Measurements from ENCODE around the gene RNF215.
A peak's percentile ranks its signal among the peaks of the same experiment; 100 is the strongest.
"Not testable (repeated sequence)": the region's sequence is repeated elsewhere in the genome, so short reads cannot be mapped to it uniquely, and the experiment has no call there.

Gene RNF215

DNA sequence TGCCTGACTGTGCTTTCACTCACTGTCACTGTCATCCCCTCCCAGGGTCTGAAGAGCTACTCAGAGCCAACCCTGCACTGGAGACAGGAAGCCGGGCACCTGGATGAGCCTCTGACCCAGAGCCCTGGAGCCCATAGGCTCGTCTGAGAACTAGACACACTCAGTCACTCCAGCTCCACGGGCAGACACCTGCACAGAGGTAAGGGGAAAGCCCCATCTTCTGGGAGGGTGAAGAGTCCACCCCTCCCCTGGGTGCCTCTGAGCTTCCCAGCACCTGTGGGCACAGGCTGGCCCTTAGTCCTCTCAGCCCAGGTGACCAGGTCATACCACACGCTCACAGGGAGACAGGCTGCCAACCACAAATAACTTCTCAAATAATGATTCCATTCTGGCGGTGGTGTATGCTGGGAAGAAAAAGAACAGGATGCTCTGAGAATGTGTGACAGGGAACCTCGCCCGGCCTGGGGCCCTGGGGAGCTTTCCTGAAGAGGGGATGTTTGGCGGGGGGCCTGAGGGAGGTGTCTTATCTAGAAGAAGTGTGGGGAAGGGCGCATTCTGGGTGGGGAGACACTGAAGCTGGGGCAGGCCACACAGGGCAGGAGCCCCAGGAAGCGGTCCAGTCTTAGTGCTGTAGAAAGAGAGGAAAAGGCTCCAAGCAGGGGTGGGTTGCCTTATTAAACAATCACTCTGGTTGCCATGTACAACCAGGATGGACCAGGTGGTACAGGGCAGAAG, 25.1 kb downstream of the RNF215 start:
- no peak for DNase-seq (ENCODE audit: low spot score)

GRCh38 chr22:30358541-30358940, 28.7 kb downstream of the RNF215 start:
- DNase-seq (ENCODE audit: low spot score) = no peak

DNA sequence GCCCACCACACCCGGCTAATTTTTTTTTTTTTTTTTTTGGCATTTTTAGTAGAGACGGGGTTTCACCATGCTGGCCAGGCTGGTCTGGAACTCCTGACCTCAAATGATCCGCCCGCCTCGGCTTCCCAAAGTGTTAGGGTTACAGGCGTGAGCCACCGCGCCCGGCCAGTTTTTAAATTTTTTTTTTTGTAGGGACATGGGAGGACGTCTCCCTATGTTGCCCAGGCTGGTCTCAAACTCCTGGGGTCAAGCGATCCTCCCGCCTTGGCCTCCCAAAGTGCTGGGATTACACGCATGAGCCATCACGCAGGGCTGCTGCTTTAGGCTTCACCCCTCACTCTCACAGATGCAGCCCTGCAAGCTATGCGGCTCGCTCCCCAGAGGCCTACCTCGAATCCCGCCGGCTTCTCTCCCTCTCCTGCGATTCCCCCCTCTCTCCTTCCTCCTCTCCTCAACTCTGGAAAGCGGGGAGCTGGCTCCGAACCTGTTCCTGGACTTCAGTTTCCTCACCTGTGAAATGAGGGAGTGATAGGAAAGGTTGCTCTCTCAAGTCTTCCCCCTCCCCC, 29.5 kb downstream of the RNF215 start:
- no peak for DNase-seq (ENCODE audit: low spot score)

GRCh38 chr22:30357236-30357570, 30.0 kb downstream of the RNF215 start:
- DNase-seq (ENCODE audit: low spot score) = no peak

- DNase-seq (ENCODE audit: low spot score) = peak; percentile 85
Observed at GRCh38 chr22:30356449-30357235, 30.6 kb downstream of the RNF215 start, which contains the start of the genes CCDC157 and SF3A1. Gene CCDC157 (plus strand): TSS chr22:30357007. CDS start chr22:30366001, 8,994 bp downstream. Gene SF3A1 (minus strand): TSS chr22:30356894. CDS start chr22:30356792, 102 bp downstream.

GRCh38 chr22:30354644-30355043, 32.6 kb downstream of the RNF215 start:
- DNase-seq (ENCODE audit: low spot score) = no peak

DNA sequence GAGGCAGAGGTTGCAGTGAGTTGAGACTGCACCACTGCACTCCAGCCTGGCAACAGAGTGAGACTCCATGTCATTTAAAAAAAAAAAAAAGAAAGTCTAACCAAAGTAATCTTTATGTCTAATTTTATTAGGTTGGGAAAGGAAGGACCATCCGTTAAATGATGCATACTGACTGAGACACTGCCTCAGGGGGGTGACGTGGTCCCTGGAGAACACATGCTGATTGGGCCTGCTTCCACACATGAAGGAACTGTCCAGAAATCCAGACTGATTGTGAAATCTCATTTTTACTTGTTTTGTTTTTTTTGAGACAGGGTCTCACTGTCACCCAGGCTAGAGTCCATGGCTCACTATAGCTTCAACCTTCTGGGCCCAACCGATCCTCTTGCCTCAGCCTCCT, 36.0 kb downstream of the RNF215 start:
- DNase-seq (ENCODE audit: low spot score) = no peak

- no peak for DNase-seq (ENCODE audit: low spot score)
Observed at GRCh38 chr22:30348809-30349208, 38.4 kb downstream of the RNF215 start.

DNA sequence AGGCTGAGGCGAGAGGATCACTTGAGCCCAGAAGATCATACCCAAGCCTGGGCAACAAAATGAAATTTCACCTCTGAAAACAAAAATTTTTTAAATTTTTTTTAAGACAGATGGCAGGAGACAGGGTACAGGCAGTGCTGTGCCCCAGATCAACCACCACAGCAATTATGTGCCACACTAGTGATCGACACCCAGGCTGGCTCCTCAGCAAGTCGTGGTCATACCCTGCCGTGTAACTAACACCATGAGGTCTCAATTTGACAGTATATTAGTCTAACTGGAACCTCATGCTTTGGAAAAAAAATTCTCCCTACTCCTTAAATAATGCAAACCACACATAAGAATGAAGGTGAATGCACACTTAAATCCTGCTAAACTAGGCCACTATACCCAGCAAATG, 38.8 kb downstream of the RNF215 start:
- no peak for DNase-seq (ENCODE audit: low spot score)

- DNase-seq (ENCODE audit: low spot score) = no peak
Observed at GRCh38 chr22:30347255-30347892, 39.8 kb downstream of the RNF215 start.

DNA sequence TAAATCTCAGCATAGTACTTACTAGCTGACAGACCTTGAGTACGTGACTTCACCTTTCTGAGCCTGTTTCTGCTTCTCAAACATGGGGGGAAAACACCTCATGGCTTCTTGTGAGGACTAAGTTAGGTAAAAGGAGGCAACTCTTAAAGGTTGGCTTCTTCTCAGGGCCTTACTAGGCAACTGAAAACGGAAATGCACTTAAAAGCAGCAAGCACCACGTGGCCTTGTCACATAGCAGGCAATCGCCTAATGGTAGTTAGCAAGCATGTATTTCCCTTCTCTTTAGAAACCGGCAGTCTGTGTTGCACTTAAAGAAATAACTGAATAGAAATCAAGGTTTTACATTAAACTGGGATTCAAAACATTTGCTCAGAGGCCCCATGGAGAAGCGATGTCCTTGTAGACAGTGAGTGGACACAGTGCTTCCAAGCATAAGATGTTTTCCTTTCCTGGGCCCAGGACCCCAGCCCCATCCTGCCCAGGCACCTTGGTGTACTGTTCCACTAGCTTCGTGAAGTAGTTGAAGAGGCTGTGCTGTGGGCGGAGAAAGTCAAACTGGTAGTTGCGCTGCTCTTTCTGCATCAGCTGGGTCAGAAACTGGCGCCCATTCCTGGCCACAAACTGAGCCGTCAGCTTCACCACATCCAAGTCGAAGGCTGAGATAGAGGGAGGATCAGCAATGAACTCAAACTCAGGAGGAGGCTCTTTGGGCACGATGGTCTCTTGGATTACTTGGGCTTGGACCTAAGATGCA, 42.6 kb downstream of the RNF215 start:
- DNase-seq (ENCODE audit: low spot score) = no peak

DNA sequence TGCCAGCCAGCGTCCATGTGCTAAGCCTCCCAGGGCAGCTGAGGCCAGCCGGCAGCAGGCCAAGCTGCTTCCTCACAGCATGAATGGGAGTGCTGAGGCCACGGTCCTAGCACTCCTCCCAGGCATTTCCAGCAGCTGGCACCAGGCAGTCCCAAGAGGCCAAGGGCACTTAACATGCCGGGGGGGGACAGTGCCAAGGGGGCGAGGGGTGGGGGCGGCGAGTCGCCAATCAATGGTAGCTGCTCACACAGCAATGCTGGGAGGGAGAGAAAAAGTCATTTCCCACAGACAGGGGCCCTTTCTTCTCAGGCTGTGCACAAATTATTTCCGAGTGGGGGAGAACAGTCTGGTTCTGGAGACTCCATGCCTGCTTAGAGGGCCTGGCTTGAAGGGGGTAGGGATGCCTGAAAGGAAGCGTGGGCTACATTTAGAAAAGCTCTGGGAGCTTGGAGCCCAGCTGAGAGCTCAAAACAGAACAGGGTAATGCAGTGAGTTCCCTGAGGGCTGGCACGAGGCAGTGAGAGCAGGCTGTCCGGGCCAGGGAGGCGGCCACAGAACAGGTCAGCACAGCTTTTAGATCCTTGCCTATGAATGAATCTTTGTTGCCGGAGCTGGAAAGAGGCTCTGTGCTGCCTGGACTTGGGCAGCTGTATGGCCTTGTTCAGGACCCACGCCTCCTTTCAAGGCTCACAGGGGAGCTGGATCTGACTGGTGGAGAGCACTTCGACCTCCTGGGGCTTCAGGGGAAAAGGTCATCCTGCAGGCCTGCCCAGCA, 46.1 kb downstream of the RNF215 start:
- DNase-seq (ENCODE audit: low spot score) = peak; percentile 91

DNA sequence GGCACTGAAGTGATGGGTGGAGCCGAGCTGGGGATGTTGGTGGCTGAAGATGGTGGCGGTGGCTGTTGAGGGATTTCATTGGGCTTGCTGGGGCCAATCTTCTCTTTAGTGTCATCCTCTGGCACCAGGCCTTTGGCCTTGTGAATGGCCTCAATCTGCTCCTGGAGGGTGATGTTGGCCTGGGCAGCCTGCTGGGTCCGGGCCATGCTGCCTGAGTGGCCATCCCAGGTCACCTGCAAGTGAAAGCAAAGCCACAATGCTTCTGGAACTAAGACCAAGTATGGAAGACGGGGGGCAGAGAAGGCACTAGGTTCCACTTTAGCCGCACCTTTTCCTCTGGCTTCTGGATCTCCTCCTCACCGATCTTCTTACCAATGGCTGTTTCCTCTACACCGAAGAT, 48.4 kb downstream of the RNF215 start:
- no peak for DNase-seq (ENCODE audit: low spot score)

DNA sequence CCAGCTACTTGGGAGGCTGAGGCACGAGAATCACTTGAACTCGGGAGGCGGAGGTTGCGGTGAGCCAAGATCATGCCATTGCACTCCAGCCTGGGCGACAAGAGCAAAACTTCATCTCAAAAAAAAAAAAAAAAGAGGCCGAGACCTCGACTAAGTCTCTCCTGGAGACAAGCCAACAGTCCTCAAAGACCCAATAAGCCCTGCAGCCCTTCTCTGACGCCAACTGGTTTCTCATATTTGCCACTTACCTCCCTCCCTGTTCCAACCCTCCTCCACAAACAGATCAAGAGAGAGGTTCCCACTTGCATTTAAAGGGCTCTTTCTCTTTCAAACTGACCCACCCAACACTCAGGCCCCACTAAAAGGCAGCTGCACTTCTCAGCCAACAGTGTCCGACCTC, 48.9 kb downstream of the RNF215 start:
- not testable (repeated sequence) for DNase-seq (ENCODE audit: low spot score)

DNA sequence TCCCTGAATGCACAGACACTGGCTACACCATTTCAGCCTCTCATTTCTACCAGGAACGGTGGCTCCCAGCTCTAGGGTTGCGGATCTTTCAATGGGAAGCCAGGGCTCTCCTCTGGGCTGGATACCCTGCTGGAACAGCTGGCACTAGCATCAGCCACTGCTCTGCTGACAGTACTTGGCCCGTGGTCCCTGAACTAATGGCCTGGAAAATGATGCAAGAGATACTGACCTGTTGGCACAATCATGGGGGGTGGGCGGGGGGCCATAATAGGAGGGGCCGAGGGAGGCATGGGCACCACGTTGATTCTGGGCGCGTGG, 49.8 kb downstream of the RNF215 start:
- DNase-seq (ENCODE audit: low spot score) = peak; percentile 40

GRCh38 chr22:30336752-30337460, 50.3 kb downstream of the RNF215 start:
- DNase-seq (ENCODE audit: low spot score) = no peak

- DNase-seq (ENCODE audit: low spot score) = no peak
Observed at GRCh38 chr22:30335236-30335635, 52.0 kb downstream of the RNF215 start.

DNA sequence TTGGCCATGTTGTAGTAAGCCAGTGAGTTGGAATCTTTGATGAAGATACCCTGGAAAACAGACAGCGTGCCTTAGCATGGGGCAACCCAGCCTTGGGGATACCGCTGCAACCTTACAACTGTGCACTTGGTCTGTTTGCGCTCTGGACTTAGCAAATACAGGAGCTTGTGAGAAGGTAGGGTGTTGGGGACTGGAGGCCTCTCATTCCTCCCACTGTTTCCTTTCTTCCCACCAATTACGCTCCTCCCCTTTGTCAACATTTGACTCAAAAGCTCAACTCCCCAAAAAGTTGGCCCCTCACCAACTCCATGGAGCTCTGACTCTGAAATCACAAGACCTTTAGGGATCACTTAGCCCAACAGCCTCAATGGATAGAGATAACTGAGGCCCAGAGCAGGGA, 52.6 kb downstream of the RNF215 start:
- no peak for DNase-seq (ENCODE audit: low spot score)

DNA sequence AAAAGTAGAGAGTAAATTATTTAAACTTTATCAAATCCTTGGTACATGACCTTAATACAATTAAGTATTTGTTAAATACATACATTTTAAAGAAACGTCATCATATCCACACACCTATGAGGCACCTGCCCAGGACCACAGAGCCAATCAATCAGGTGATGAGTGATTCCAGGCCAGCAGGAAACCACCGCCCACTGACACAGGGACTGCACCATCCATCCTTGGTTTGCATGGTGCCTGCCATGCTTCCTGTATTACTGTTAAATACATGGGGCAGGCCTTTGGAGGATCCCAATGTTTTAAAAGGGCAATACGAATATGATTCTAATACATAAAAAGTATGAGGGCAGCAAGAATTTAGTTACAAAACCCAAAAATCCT, 53.5 kb downstream of the RNF215 start:
- DNase-seq (ENCODE audit: low spot score) = no peak

DNA sequence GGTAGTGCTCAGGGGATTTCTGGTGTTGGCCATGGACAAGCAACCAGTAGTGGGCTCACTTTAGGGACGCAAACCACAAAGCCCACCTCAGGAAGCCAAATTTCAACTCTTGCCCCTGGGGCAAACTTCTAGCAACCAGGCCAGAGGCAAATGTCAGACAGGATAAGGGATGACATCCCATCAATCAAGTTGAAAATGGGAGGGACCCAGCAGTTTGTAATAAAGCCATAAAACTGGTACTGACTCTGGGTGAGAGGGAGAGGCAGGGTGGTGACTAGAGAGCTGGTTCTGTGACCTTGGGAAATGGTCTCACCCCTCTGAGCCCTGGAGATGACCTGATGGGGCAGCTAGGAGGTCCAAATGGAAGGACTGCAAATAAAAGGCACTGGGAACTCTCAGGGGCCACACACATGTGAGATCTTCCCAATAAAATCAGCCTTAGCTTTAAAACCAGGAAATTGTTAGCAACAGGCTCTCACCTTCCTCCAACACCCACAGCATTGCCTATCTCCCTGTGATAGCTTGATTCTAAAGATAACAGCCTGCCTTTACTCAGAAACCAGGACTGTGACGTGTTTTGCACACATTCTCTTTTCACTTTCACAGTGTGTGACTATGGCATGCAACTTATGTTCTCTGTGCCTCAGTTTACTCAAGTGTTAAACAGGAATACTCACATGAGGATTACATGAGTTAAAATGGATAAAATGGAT, 54.1 kb downstream of the RNF215 start:
- no peak for DNase-seq (ENCODE audit: low spot score)

Measured in pons (tissue), 1 donor.